ENCODE measurements around the gene CEACAM5.
"Not testable (repeated sequence)": the region's sequence is repeated elsewhere in the genome, so short reads cannot be mapped to it uniquely, and the experiment has no call there.

Gene CEACAM5

DNA sequence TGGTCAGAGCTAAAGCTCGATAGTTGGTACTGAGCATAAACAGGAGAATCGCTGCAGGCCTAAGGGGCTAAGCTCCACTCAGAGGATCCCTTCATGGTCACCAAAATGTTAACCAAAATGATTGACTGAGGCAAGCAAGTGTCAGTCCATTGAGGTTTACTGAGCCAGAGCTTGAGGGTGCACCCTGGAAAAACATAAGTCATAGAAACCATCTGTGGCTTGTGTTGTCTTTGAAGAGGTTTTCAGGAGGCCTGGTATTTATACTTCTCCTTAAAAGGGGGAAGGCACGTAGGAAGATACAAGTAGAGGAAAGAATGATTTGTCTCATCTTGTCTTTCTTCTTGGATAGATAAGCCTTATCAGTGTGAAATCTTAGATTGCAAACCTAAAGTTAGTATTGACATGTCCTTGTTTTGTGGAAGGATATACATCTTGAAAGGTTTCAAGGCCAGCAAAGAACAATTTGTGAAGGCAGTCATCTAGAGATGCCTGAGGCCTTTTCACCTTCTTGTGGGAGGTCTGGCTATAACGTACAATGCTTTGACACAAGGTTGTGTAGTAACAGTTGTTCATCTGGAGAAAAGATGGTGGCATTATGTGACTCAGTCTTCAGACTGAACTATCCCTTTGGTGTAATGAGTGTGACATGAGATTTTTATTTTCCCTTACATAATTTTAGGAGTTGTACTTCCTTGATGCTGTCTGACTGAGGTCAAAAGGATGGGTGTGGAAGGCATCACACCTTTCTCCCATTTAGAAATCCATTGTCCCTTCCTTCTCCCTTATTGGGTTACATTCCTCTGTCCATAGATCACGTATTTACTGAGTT is 32.2 kb downstream of the CEACAM5 start:
- no peak for DNase-seq (ENCODE audit: low read depth, low spot score)

DNA sequence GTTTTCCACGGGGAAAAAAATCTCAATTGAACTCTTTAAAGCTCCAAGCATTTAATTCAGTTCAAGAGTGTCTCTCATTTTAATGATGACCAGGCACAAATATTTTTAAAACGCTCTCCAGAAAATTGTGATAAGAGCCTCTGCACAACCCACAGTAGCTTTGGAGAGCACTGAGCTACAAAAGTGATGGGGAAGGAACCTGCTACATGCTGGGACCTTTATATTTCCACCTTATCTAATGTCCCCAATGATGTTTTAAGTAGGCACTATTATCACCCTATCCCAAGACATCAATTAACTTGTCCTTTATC is 32.8 kb downstream of the CEACAM5 start:
- no peak for DNase-seq (ENCODE audit: low read depth, low spot score)

DNA sequence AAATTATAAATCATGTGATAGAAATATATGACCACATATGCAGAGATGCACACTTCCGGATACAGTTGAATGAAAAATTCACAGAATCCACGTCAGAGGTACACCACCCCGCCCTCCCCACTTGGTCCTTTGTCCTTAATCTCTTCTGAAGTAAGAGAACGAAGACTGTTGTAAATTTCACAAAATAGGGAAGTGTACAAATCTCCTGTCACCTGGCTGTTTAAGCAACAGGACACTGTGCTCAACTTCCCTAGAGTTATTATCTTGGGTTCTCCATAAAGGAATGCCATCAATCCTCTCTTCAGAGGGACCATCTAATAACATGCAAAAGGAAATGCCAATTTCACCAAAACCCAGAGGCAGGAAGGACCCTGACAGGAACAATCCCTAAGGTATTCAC is 36.4 kb downstream of the CEACAM5 start:
- no peak for DNase-seq (ENCODE audit: low read depth, low spot score)

DNA sequence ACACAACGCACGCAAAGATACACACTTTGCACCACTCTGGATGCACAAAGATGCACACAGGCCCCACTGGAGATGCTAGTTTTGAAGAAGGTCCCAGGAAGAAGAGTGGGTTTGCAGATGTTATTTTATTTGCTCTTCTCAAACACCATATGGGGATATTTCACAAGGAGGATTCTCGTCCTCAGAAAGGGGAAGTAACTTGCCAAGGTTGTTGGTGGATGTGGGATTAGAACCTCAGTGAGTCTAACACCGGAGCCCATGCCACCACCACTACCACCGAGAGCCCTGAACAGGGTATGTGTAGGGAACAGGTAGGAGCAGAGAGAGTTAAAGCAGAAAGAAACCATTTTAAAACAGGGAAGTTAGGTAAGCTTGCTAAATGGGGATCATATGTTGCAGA is 37.3 kb downstream of the CEACAM5 start:
- no peak for DNase-seq (ENCODE audit: low read depth, low spot score)

DNA sequence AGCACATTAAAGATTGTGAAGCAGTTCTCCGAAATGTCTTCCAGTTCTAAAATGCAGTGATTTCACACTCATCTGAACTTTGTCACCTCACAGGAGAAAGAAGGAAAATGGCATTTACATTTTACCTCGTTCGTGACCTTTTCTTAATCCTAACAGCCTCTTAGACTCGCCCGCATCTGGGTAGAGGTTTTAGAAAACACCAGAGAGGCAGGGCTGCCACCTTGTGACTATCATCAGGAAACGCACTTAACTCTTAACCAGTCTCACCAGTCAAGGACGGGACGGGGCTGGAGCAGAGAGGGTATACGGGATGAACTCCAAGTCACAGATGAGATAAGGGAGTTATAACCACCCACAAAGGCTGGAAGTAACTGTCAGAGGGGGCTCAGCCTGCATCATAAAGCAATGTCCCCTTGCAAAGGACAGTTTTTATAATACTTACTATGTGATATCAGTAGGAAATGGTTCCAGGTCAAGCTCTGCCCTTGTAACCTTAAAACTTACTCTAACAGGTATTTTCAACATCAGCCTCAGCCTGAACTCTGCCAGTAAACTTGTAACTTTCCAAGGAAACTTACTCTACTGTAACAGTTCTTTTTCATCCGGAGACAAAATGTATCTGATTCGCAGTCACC is 38.3 kb downstream of the CEACAM5 start:
- DNase-seq (ENCODE audit: low read depth, low spot score), result peak; percentile 50

DNA sequence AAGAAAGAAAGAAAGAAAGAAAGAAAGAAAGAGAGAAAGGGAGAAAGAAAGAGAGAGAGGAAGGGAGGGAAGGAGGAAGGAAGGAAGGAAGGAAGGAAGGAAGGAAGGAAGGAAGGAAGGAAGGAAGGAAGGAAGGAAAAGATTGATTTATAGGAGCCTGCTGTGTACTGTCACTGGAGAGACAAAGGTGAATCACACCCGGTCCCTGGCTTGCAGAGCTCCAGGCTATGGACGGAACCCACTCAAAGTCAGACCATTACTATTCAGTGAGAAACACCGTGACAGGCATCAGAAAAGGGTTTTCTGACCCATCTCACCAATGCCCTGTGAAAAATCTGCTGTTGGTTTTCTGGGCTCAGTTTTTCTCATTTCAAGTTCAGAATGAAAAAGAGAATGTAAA is 39.6 kb downstream of the CEACAM5 start:
- DNase-seq (ENCODE audit: low read depth, low spot score), result no peak

DNA sequence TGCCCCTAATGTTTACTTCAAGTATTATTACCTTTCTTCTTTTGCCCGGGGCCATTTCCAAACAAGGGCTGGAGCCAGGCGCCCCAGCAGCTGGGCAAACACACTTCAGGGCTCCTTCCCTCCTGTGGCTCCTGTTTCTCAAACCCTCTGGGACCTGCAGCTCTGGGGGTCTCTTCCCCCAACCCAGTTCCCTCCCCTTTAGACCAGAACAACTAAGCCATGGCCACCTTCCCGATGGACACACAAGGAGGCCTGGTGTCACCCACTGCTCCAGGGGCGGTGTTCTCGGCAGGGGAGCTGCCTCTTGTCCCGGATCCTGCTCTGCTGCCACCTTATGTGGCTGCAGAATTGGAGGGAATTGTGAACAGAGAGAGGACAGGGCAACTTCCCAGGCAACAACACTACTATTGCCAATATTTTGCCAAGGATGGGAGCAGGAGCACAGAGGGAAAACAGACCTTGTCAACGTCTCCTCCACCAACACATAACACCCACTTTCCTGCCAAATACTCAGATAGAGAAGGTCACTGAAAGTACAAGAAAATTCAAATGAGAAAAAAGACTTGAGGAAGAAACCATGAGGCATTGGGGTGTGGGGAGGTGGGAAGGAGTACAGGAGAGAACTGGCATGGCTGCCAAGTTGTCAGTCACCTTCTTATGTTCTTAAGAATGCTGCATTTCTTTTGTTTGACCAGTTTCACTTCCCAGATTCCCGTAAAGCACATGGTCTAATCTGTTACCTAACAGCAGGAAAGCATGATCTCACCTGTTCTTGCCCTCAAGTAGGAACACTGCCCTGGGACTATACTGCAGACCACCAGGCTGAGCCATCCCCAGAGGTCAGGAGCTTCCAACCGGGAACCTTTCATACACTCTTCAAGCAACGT is 42.1 kb downstream of the CEACAM5 start:
- DNase-seq (ENCODE audit: low read depth, low spot score), result not testable (repeated sequence)

DNA sequence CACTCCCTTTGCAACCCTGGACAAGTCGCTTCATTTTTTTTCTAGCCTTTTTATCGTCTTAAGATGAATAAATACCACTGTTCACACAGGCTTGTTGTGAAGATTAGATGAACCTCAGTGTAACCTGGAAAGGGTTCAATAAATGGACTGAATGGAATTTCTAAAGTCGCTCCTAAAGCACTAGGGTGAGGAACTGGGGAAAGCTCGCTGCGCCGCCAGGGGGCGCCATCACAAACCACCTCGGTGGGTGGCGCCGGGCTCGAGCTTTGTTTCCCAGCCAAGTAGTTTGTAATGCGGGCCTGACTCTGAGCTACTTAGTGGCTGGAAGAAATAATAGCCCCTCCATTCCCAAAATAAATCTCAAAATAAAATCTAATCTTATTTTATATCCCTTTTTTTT is 44.7 kb downstream of the CEACAM5 start:
- no peak for DNase-seq (ENCODE audit: low read depth, low spot score)

DNA sequence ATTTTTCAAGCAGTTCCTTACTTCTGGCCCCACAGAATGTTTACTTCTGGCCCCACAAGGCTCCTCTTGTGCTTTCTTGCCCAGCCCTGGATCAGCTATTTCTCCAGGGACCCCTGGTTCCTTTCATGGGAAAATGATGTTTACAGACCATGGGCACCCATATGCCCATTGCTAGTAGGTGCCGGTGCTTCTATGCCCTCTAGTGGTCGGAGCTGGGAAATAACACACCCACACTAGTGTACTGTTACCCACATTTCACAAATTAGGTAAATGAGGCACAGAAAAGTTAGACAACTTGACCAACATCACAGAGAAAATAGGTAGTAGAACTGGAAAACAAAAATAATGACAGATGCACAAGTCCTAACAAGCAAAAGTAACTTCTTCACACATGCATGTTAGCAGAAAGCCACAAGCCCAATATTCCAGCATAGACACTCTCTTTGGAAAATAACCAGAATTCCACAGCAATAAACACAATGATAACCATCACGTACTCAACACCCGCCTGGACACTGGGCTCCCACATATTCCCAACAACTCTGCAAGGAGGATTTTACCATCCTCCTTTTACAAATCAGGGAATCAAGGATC is 45.6 kb downstream of the CEACAM5 start:
- DNase-seq (ENCODE audit: low read depth, low spot score), result no peak

DNA sequence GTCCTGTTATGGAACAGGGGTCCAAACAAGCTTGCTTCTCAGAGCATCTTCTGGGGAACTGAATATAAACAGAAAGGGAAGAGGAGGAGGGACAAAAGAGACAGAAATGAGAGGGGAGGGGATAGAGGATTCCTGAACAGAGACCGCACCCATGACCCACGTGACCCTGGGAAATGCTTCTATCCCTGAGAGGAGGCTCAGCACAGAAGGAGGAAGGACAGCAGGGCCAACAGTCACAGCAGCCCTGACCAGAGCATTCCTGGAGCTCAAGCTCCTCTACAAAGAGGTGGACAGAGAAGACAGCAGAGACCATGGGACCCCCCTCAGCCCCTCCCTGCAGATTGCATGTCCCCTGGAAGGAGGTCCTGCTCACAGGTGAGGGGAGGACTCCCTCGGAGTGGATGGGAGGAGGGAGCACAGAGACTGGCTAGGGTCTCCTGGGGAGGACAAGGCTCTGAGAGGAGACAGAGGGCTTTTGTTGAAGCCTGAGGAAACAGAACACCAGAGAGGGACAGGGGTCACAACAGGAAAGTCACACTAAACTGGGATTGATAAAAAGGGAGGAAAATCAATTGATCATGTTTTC is 47.0 kb downstream of the CEACAM5 start, which contains the start of gene CEACAM6:
Gene CEACAM6 (plus strand): TSS at position 203 of the 586 bp plus-strand sequence. CDS start 109 bp downstream, at position 312.
- DNase-seq (ENCODE audit: low read depth, low spot score), result no peak

DNA sequence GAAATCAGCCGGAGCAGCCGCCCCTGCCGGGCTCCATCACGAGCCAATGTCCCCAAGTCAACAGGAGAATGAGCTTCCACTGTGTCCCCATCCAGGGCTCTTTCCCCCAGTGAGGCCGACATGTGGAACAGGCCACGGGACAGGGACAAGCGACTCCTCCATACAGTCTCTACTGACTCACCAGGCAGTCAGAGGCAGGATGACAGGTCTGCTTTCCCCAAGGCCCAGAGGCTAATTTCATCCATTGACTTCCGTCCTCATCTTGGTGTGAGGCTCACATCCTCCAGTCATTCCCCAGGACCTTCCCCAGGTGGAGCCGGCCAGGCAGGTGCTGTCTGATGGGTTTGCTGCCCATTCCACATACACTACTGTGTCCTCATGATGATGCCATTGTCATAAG is 50.4 kb downstream of the CEACAM5 start:
- no peak for DNase-seq (ENCODE audit: low read depth, low spot score)

DNA sequence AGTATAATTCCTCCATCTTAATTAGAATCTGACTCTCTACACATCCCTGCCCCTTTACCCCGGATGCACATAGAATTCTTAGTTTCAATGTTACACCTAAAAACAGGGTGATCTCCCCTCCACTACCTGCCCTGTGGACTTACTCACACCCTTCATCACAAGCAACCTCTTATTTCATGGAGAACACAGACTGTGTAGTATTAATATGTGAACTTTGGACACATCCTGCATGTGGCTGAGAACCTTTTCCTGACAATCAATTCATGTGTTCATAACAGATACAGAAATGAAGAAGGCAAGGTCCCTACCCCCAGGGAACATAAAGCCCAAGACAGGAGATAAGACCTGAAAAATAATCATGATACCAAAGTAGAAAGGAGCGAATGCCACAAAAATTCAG is 58.7 kb downstream of the CEACAM5 start:
- DNase-seq (ENCODE audit: low read depth, low spot score), result no peak

DNA sequence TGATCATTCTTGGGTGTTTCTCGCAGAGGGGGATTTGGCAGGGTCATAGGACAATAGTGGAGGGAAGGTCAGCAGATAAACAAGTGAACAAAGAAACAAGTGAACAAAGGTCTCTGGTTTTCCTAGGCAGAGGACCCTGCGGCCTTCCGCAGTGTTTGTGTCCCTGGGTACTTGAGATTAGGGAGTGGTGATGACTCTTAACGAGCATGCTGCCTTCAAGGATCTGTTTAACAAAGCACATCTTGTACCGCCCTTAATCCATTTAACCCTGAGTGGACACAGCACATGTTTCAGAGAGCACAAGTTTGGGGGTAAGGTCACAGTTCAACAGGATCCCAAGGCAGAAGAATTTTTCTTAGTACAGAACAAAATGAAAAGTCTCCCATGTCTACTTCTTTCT is 59.7 kb downstream of the CEACAM5 start:
- DNase-seq (ENCODE audit: low read depth, low spot score), result not testable (repeated sequence)

DNA sequence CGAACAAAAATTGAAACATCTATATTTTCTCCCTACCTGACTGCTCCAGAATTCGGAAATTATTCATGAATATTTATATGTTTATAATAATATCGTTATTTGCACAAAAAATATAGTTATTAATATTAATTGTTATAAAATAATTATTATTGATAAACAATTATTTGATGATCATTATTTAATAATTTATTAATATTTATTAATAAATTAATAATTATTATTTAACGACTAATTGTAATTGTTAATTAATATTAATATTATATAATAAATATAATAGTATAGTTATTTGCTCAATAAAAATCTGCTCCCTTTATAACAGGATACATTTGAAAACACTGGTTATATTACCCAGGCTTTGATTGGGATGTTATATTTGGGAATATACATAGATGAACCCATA is 61.2 kb downstream of the CEACAM5 start:
- no peak for DNase-seq (ENCODE audit: low read depth, low spot score)

DNA sequence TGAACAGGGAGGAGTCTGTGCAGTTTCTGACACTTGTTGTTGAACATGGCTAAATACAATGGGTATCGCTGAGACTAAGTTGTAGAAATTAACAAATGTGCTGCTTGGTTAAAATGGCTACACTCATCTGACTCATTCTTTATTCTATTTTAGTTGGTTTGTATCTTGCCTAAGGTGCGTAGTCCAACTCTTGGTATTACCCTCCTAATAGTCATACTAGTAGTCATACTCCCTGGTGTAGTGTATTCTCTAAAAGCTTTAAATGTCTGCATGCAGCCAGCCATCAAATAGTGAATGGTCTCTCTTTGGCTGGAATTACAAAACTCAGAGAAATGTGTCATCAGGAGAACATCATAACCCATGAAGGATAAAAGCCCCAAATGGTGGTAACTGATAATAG is 63.0 kb downstream of the CEACAM5 start:
- DNase-seq (ENCODE audit: low read depth, low spot score), result no peak

DNA sequence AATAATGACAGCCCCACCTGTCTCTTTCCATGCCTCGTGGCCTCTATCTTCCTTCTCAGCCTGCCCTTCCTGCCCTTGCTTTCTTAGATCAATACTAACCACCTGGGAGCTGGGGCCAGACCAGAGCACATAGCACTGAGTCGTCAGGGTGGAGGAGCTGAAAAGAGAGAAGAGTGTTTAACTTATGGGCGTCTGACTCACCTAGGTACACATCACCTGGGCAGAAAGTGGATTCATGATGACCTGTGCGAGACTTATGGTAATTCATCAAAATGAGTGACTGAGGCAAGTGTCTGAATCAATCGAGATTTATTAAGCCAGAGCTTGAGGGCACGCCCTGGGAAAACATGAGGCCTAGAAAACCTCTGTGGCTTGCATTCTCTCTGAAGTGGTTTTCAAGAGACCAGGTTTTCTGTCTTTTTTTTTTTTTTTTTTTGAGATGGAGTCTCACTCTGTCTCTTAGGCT is 66.1 kb downstream of the CEACAM5 start:
- DNase-seq (ENCODE audit: low read depth, low spot score), result no peak

DNA sequence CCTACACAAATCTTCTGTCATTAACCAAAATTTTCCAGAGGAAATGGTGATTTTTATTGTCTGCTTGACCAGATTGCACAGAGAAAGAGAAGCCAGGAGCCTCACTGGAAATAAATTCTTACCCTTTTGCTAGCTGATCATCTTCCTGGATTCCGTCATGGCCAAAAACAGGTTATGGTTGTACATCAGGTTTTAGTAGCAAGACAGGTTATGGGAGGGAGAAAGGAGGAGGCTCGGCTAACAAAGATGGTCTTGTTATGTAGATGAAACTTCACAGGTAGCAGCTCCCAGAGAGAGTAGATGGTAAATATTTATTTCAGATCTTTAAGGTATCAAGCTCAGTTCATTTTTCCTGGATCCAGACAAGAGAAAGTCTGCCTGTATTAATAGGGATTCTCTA is 68.3 kb downstream of the CEACAM5 start:
- no peak for DNase-seq (ENCODE audit: low read depth, low spot score)
